Caco-2 (cell line): ENCODE data around the gene RAB22A. TPM values are rescaled to one million over a fixed set of nuclear protein-coding genes. Genes with fewer than 3 reads are reported as not detected.

ENCODE experiments used
- BruUV-seq: library from RNA; stranded (reverse); fragments of 400-500 nt; replicated peaks from 2 replicates; lab custom pipeline; 2021; lab: Mats Ljungman, UMichigan
- CTCF ChIA-PET: fragments of 300-600 bp; sonication (Branson Sonifier 250); formaldehyde crosslinking; loops from one replicate; lab custom pipeline; 2022; ENCODE audit warnings: antibody characterized with exemption; lab: Charles Lee
- POLR2A ChIA-PET: fragments of 300-600 bp; sonication (Branson Sonifier 250); formaldehyde crosslinking; loops from one replicate; lab custom pipeline; 2022; ENCODE audit warnings: antibody characterized with exemption; lab: Charles Lee
- DNase-seq, 2 experiments: peaks; one replicate each; pipeline versions ENCODE4 v3.0.0 to v3.0.0-alpha.2; 2020 to 2022
- H3K27me3 ChIP-seq: replicated peaks from 2 replicates; pipeline ENCODE4 v1.6.0; 2011; ENCODE audit warnings: low read length; ENCODE audit not compliant: control insufficient read depth, insufficient read depth
- H3K36me3 ChIP-seq: 2 replicates; pipeline ENCODE4 v1.5.1; 2011; ENCODE audit warnings: low read length; ENCODE audit not compliant: control insufficient read depth, insufficient read depth
- H3K4me1 ChIP-seq: fragments of 250-450 bp; sonication (Bioruptor Pico); 2 replicates; pipeline ENCODE4 v1.5.1; 2020; ENCODE audit warnings: mild to moderate bottlenecking
- H3K4me3 ChIP-seq: 2 replicates; pipeline ENCODE4 v1.5.1; 2011; ENCODE audit warnings: low read depth, mild to moderate bottlenecking, control low read depth, low read length
- H3K9me3 ChIP-seq: fragments of 250-450 bp; sonication (Bioruptor Pico); 2 replicates; pipeline ENCODE4 v1.5.1; 2020; ENCODE audit warnings: mild to moderate bottlenecking, moderate library complexity
- H3K27ac Mint-ChIP-seq: one replicate; pipeline ENCODE4 v1.8.0; 2022; ENCODE audit warnings: mixed read lengths; ENCODE audit not compliant: unreplicated experiment
- H3K27me3 Mint-ChIP-seq: one replicate; pipeline ENCODE4 v1.8.0; 2022; ENCODE audit warnings: mixed read lengths; ENCODE audit not compliant: insufficient read depth, unreplicated experiment
- H3K36me3 Mint-ChIP-seq: one replicate; pipeline ENCODE4 v1.8.0; 2022; ENCODE audit warnings: mild to moderate bottlenecking, mixed read lengths; ENCODE audit not compliant: insufficient read depth, unreplicated experiment
- H3K4me1 Mint-ChIP-seq: one replicate; pipeline ENCODE4 v1.8.0; 2022; ENCODE audit warnings: low read depth, mixed read lengths; ENCODE audit not compliant: unreplicated experiment
- H3K4me3 Mint-ChIP-seq: one replicate; pipeline ENCODE4 v1.8.0; 2022; ENCODE audit warnings: mild to moderate bottlenecking, moderate library complexity, mixed read lengths; ENCODE audit not compliant: unreplicated experiment
- H3K9me3 Mint-ChIP-seq: one replicate; pipeline ENCODE4 v1.8.0; 2022; ENCODE audit warnings: mixed read lengths; ENCODE audit not compliant: unreplicated experiment
- CTCF ChIP-seq, 2 experiments: fragments of 200-600 bp in 1 of 2; IDR thresholded peaks; 1 replicate in 1 of 2; 2 replicates in 1 of 2; pipeline versions ENCODE4 v1.5.1 to v1.8.0; 2011 to 2022; ENCODE audit warnings: antibody characterized with exemption in 1 of 2, control low read depth in 1 of 2, inconsistent platforms in 1 of 2, low read depth in 1 of 2, low read length in 1 of 2, mild to moderate bottlenecking in 1 of 2, moderate library complexity in 1 of 2; ENCODE audit not compliant: insufficient read depth in 1 of 2, severe bottlenecking in 1 of 2, unreplicated experiment in 1 of 2
- intact Hi-C: fragments of 100-400 bp; cut with micrococcal nuclease; formaldehyde crosslinking; loops from one replicate; pipeline ENCODE4 v1.10.0; 2022; ENCODE audit not compliant: unreplicated experiment
- total RNA-seq: library from RNA; stranded (reverse); gene quantifications from 2 replicates; pipeline ENCODE4 v1.2.3, GENCODE V29; 2022

Gene RAB22A
- total RNA-seq, 1 experiment from 2014 or later = 24.1 TPM

GRCh38 chr20:58403272-58403671 lies 93.8 kb downstream of the RAB22A start:
- no peak overlapping the region for H3K4me3 ChIP-seq
- H3K9me3 Mint-ChIP-seq = no peaks in the 10 kb centered on the region
- intact Hi-C loops = no loop called here
- TF ChIP-seq CTCF (IDR thresholded peaks at IDR 0.05; ENCODE audit: insufficient read depth in 1 of 2, low read depth in 1 of 2, low read length in 1 of 2, severe bottlenecking in 1 of 2, unreplicated experiment in 1 of 2) = no peak
- POLR2A ChIA-PET = no interaction called here
- CTCF ChIA-PET = no interaction called here
- no peak for DNase-seq
- no peaks in the 10 kb centered on the region for H3K27me3 Mint-ChIP-seq
- no peaks in the 10 kb centered on the region for H3K27me3 ChIP-seq
- no peak overlapping the region for H3K27ac Mint-ChIP-seq
- H3K4me1 Mint-ChIP-seq = no peaks in the 10 kb centered on the region
- H3K36me3 ChIP-seq = no peaks in the 10 kb centered on the region
- no peak overlapping the region for H3K4me3 Mint-ChIP-seq
- H3K9me3 ChIP-seq = no peaks in the 10 kb centered on the region
- H3K4me1 ChIP-seq = peaks cover 29% of the 10 kb centered on the region
- H3K36me3 Mint-ChIP-seq = no peaks in the 10 kb centered on the region
- no TSS peak for BruUV-seq

DNA sequence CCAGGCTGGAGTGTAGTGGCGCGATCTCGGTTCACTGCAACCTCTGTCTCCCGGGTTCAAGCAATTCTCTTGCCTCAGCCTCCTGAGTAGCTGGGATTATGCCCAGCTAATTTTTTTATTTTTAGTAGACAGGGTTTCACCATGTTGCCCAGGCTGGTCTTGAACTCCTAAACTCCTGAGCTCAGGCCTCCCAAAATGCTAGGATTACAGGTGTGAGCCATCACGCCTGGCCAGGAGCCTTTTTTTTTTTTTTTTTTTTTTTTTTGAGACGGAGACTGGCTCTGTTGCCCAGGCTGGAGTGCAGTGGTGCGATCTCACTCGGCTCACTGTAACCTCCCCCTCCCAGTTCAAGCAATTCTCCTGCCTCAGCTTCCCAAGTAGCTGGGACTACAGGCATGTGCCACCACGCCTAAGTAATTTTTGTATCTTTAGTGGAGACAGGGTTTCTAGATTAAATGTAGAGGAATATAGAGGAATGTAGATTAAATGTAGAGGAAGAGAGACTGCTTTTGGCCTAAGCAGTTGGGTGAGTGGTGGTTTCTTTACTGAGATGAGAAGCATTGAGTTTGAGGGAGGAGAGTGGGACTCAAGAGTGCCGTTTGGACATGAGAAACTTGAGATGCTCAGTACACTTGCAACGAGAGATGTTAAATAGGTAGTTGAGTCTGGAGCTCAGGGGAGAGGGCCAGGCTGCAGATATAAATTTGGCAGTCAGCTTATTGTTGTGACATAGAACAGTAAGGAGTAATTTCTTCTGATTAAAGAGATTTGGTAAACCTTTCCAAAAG lies 96.2 kb downstream of the RAB22A start:
- Histone ChIP-seq H3K4me1 (peaks cover 31% of the 10 kb centered on the region), H3K27me3 (no peaks in the 10 kb centered on the region), H3K4me3 (no peak overlapping the region), H3K9me3 (no peaks in the 10 kb centered on the region), H3K36me3 (no peaks in the 10 kb centered on the region)
- no peak for DNase-seq
- Mint-ChIP-seq H3K9me3 (no peaks in the 10 kb centered on the region), H3K4me3 (no peak overlapping the region), H3K27me3 (no peaks in the 10 kb centered on the region), H3K36me3 (peaks cover 8% of the 10 kb centered on the region), H3K4me1 (peaks cover 8% of the 10 kb centered on the region), H3K27ac (no peak overlapping the region)
- POLR2A ChIA-PET = no interaction called here
- intact Hi-C loops = no loop called here
- no TSS peak for BruUV-seq
- TF ChIP-seq CTCF (IDR thresholded peaks at IDR 0.05; ENCODE audit: insufficient read depth in 1 of 2, low read depth in 1 of 2, low read length in 1 of 2, severe bottlenecking in 1 of 2, unreplicated experiment in 1 of 2) = no peak
- CTCF ChIA-PET = no interaction called here

DNA sequence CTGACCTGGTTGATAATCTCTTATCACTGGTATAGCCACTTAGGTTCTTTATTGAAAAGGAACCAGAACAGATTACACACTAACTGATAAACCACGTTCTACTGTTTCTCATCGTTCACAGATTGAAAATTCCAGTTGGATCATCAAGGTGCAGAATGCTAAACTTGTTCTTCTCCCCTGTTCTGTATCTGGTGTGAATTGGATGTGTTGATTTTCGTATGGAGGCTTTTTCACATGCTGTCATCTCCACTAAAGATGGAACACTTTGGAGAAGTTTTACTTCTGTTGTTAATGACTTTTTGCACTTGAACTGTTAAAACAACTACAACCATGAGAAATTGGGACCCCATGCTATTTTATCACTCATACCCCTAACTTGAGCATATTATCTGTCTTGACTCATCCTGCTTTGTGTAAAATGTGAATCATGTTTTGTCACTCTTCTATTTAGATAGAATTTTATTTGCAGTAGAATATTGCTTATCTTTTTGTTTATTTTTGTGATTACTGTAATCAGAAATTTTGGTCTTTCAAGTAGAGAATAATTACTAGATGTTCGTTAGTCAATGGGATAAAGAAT lies 97.0 kb downstream of the RAB22A start:
- Histone ChIP-seq H3K4me1 (peaks cover 31% of the 10 kb centered on the region), H3K36me3 (no peaks in the 10 kb centered on the region), H3K4me3 (no peak overlapping the region), H3K9me3 (no peaks in the 10 kb centered on the region), H3K27me3 (no peaks in the 10 kb centered on the region)
- H3K27ac Mint-ChIP-seq = no peak overlapping the region
- peaks cover 8% of the 10 kb centered on the region for H3K4me1 Mint-ChIP-seq
- no peaks in the 10 kb centered on the region for H3K9me3 Mint-ChIP-seq
- CTCF ChIA-PET = no interaction called here
- peaks cover 15% of the 10 kb centered on the region for H3K36me3 Mint-ChIP-seq
- no peak overlapping the region for H3K4me3 Mint-ChIP-seq
- intact Hi-C loops = no loop called here
- TF ChIP-seq CTCF (IDR thresholded peaks at IDR 0.05; ENCODE audit: insufficient read depth in 1 of 2, low read depth in 1 of 2, low read length in 1 of 2, severe bottlenecking in 1 of 2, unreplicated experiment in 1 of 2) = no peak
- no peak for DNase-seq
- POLR2A ChIA-PET = no interaction called here
- H3K27me3 Mint-ChIP-seq = no peaks in the 10 kb centered on the region
- BruUV-seq = no TSS peak
